ENCODE measurements around the gene HSDL1. TPM values are rescaled to one million over a fixed set of nuclear protein-coding genes. Genes with fewer than 3 reads are reported as not detected.
A peak's percentile ranks its signal among the peaks of the same experiment; 100 is the strongest.

HSDL1 gene
- total RNA-seq, 1 donor from 2014 or later: 81.7 TPM

- Mint-ChIP-seq H3K27me3 (ENCODE audit: unreplicated experiment) (peaks cover 7% of the 10 kb centered on the region), H3K4me1 (ENCODE audit: low read depth, unreplicated experiment) (peaks cover 32% of the 10 kb centered on the region), H3K27ac (ENCODE audit: unreplicated experiment) (peak overlapping the region; percentile 41), H3K36me3 (ENCODE audit: unreplicated experiment) (no peaks in the 10 kb centered on the region), H3K9me3 (ENCODE audit: unreplicated experiment) (peaks cover 5% of the 10 kb centered on the region), H3K4me3 (ENCODE audit: unreplicated experiment) (peak overlapping the region; percentile 56)
- no peak for TF ChIP-seq CTCF (IDR thresholded peaks at IDR 0.05; ENCODE audit: partially characterized antibody, unreplicated experiment)
- no peak for DNase-seq
These were observed 34.5 kb downstream of the HSDL1 start for GRCh38 chr16:84110527-84110926.

GRCh38 chr16:84109598-84110335 is 35.2 kb downstream of the HSDL1 start:
- Mint-ChIP-seq H3K4me1 (ENCODE audit: low read depth, unreplicated experiment) (peaks cover 34% of the 10 kb centered on the region), H3K9me3 (ENCODE audit: unreplicated experiment) (peaks cover 2% of the 10 kb centered on the region), H3K27me3 (ENCODE audit: unreplicated experiment) (peaks cover 7% of the 10 kb centered on the region), H3K4me3 (ENCODE audit: unreplicated experiment) (no peak overlapping the region), H3K36me3 (ENCODE audit: unreplicated experiment) (no peaks in the 10 kb centered on the region), H3K27ac (ENCODE audit: unreplicated experiment) (peak overlapping the region; percentile 41)
- DNase-seq: no peak
- TF ChIP-seq CTCF (IDR thresholded peaks at IDR 0.05; ENCODE audit: partially characterized antibody, unreplicated experiment): no peak

GRCh38 chr16:84107921-84108320 is 37.1 kb downstream of the HSDL1 start:
- H3K27me3 Mint-ChIP-seq (ENCODE audit: unreplicated experiment): peaks cover 7% of the 10 kb centered on the region
- no peak overlapping the region for H3K27ac Mint-ChIP-seq (ENCODE audit: unreplicated experiment)
- peaks cover 2% of the 10 kb centered on the region for H3K9me3 Mint-ChIP-seq (ENCODE audit: unreplicated experiment)
- H3K4me3 Mint-ChIP-seq (ENCODE audit: unreplicated experiment): no peak overlapping the region
- TF ChIP-seq CTCF (IDR thresholded peaks at IDR 0.05; ENCODE audit: partially characterized antibody, unreplicated experiment): no peak
- no peak for DNase-seq
- H3K36me3 Mint-ChIP-seq (ENCODE audit: unreplicated experiment): no peaks in the 10 kb centered on the region
- peaks cover 34% of the 10 kb centered on the region for H3K4me1 Mint-ChIP-seq (ENCODE audit: low read depth, unreplicated experiment)

- peak overlapping the region; percentile 13 for H3K4me3 Mint-ChIP-seq (ENCODE audit: unreplicated experiment)
- no peaks in the 10 kb centered on the region for H3K36me3 Mint-ChIP-seq (ENCODE audit: unreplicated experiment)
- peaks cover 2% of the 10 kb centered on the region for H3K9me3 Mint-ChIP-seq (ENCODE audit: unreplicated experiment)
- TF ChIP-seq CTCF (IDR thresholded peaks at IDR 0.05; ENCODE audit: partially characterized antibody, unreplicated experiment): no peak
- no peak for DNase-seq
- peaks cover 7% of the 10 kb centered on the region for H3K27me3 Mint-ChIP-seq (ENCODE audit: unreplicated experiment)
- H3K4me1 Mint-ChIP-seq (ENCODE audit: low read depth, unreplicated experiment): peaks cover 36% of the 10 kb centered on the region
- peak overlapping the region; percentile 72 for H3K27ac Mint-ChIP-seq (ENCODE audit: unreplicated experiment)
These were observed 38.8 kb downstream of the HSDL1 start for GRCh38 chr16:84105948-84106740.

Measured in glutamatergic neuron (in vitro differentiated cells).